ENCODE results near the gene COX11. TPM values are rescaled to one million over a fixed set of nuclear protein-coding genes. Genes with fewer than 3 reads are reported as not detected.
A peak's percentile ranks its signal among the peaks of the same experiment; 100 is the strongest.

Gene COX11
- 67.4 and 85.8 TPM in 2 replicates for polyA plus RNA-seq (2012; rRNA removed)
- 50.5 and 63.2 TPM in 2 replicates for polyA plus RNA-seq (2012; cell fraction: cytosol; rRNA removed)
- 59.2 and 97.9 TPM in 2 replicates for polyA plus RNA-seq (2012; cell fraction: nucleus; rRNA removed)

DNA sequence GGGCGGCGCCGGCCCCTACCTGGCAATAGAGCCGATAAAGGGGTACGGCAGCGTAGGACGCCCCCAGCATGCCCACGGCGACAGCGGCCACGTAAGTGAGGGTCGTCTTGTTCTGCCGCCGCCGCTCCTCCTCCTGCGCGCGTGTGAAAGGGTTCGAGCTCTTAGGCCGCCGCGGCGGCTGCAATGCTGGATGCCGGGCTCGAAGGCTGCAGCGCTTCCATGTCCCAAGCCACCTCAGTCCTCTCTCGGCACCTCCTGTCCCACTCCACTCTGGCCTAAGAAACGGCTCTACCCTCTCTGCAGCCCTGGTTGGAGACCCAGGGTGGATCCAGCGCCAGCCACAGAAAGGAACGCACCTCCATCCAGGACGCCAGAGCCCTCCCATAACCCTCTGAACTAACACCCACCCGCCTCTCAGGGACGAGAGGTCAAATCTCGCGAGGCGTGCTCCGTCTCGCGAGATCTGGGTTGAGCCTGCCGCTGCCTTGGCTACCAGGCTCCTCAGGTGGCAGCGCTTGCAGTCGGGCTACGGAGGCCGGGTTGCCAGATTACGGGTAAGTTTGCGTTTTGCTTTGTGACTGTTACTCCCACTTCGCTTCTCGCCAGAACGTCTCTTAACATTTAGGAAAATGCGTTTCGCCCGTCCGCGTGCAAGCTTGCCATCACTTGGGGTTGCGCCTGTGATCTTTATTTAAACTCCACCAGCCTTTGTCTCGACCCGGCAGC, at the start of gene COX11, which contains the start of gene STXBP4:
TSS of gene COX11 (minus strand) at position 393 of the 726 bp plus-strand sequence. CDS start at position 385, 8 bp downstream.
TSS of gene STXBP4 (plus strand) at position 504 of the 726 bp plus-strand sequence. CDS start 17,455 bp downstream, outside the sequence.
- CTCF ChIA-PET, result interaction anchor here (1.0 to 2.3 kb wide), 6 partner anchors 24 to 546 kb away, joined by 3 to 7 read pairs (median 4); no protein-coding TSS in a partner anchor
- H3K27ac ChIP-seq (ENCODE audit: low read depth in 2 of 2, low read length in 1 of 2), result peak within 1 kb of the TSS; percentile 75 to 97
- POLR2A ChIA-PET, result interaction anchor here (0.6 to 1.2 kb wide), 2 partner anchors 19 to 42 kb away, joined by 3 read pairs; no protein-coding TSS in a partner anchor
- peak within 1 kb of the TSS; percentile 93 to 99 for H3K4me3 ChIP-seq (ENCODE audit: low read depth in 2 of 2, low read length in 1 of 2)
- H3K4me1 ChIP-seq (ENCODE audit: control insufficient read depth in 1 of 2, insufficient read depth in 2 of 2, low read depth in 1 of 2, low read length in 1 of 2), result peaks cover 0 to 29% of the 10 kb centered on the region in 2 experiments; a peak in 2 of 4 replicates
- H3K4me2 ChIP-seq, result peak within 1 kb of the TSS; percentile 90
- WGBS (ENCODE audit: low lambda C conversion rate), result under 1% methylated on average over 56 of the region's 57 CpGs
- H3K27me3 ChIP-seq (ENCODE audit: insufficient read depth), result no peaks in the 10 kb centered on the region
- peaks cover 72% of the 10 kb centered on the region for H3K79me2 ChIP-seq (ENCODE audit: insufficient read depth)
- no peaks in the 10 kb centered on the region for H4K20me1 ChIP-seq (ENCODE audit: insufficient read depth)
- no peaks in the 10 kb centered on the region for H3K9me3 ChIP-seq
- peak within 1 kb of the TSS; percentile 87 for H3K9ac ChIP-seq
- no peaks in the 10 kb centered on the region for H3K9me2 ChIP-seq
- H3K36me3 ChIP-seq (replicated peaks in 1 of 2; ENCODE audit: control insufficient read depth in 1 of 2, insufficient read depth in 2 of 2, low read length in 1 of 2), result peaks cover 25% of the 10 kb centered on the region in 2 experiments
- DNase-seq, result peak; percentile 97
- peaks cover 9% of the 10 kb centered on the region for H3F3A ChIP-seq (replicated peaks; ENCODE audit: insufficient read depth)
- H2AFZ ChIP-seq (ENCODE audit: low read depth), result peak within 1 kb of the TSS; percentile 97
- TF ChIP-seq EZH2phosphoT487 (IDR thresholded peaks at IDR 0.05; ENCODE audit: borderline replicate concordance, low read depth) (no peak), SIN3A (IDR thresholded peaks at IDR 0.05; ENCODE audit: borderline replicate concordance, low read depth, low read length) (peak; percentile 100), TAF1 (IDR thresholded peaks at IDR 0.05; ENCODE audit: borderline replicate concordance, low read depth, low read length) (peak; percentile 91), YY1 (IDR thresholded peaks at IDR 0.05; ENCODE audit: low read depth) (0 out of 2 replicates have a peak, but pooled peaks have one; percentile 40), ELF1 (IDR thresholded peaks at IDR 0.05) (peak; percentile 55), CHD2 (IDR thresholded peaks at IDR 0.05; ENCODE audit: low read length, partially characterized antibody) (peak; percentile 100), RFX5 (IDR thresholded peaks at IDR 0.05; ENCODE audit: low read length) (no peak), GATA2 (CRISPR knock-in tag; IDR thresholded peaks at IDR 0.05) (peak; percentile 52; the same call in 1 of the 2 replicates), FOXJ3 (CRISPR knock-in tag; IDR thresholded peaks at IDR 0.05) (no peak), MXI1 (IDR thresholded peaks at IDR 0.05; ENCODE audit: low read depth, low read length) (peak; percentile 75; the same call in 1 of the 2 replicates), RCOR1 (IDR thresholded peaks at IDR 0.05; ENCODE audit: low read length) (peak; percentile 80; the same call in 1 of the 2 replicates), POLR2AphosphoS5 (IDR thresholded peaks at IDR 0.05; ENCODE audit: low read depth, low read length) (peak; percentile 99), TCF12 (IDR thresholded peaks at IDR 0.05) (no peak; the same call in 1 of the 2 replicates), SMC3 (IDR thresholded peaks at IDR 0.05; ENCODE audit: low read depth, low read length) (0 out of 2 replicates have a peak, but pooled peaks have one; percentile 1)
- TF ChIP-seq, protein P1, sequence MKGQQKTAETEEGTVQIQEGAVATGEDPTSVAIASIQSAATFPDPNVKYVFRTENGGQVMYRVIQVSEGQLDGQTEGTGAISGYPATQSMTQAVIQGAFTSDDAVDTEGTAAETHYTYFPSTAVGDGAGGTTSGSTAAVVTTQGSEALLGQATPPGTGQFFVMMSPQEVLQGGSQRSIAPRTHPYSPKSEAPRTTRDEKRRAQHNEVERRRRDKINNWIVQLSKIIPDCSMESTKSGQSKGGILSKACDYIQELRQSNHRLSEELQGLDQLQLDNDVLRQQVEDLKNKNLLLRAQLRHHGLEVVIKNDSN (IDR thresholded peaks at IDR 0.05; ENCODE audit: borderline replicate concordance, low read depth), result 0 out of 2 replicates have a peak, but pooled peaks have one; percentile 17
- TF ChIP-seq, protein P2, sequence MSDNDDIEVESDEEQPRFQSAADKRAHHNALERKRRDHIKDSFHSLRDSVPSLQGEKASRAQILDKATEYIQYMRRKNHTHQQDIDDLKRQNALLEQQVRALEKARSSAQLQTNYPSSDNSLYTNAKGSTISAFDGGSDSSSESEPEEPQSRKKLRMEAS (IDR thresholded peaks at IDR 0.05; ENCODE audit: low read depth), result peak; percentile 67
- TF ChIP-seq, protein P3, sequence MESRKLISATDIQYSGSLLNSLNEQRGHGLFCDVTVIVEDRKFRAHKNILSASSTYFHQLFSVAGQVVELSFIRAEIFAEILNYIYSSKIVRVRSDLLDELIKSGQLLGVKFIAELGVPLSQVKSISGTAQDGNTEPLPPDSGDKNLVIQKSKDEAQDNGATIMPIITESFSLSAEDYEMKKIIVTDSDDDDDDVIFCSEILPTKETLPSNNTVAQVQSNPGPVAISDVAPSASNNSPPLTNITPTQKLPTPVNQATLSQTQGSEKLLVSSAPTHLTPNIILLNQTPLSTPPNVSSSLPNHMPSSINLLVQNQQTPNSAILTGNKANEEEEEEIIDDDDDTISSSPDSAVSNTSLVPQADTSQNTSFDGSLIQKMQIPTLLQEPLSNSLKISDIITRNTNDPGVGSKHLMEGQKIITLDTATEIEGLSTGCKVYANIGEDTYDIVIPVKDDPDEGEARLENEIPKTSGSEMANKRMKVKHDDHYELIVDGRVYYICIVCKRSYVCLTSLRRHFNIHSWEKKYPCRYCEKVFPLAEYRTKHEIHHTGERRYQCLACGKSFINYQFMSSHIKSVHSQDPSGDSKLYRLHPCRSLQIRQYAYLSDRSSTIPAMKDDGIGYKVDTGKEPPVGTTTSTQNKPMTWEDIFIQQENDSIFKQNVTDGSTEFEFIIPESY (IDR thresholded peaks at IDR 0.05; ENCODE audit: borderline replicate concordance, low read depth), result peak; percentile 100
- TF ChIP-seq, protein P4, sequence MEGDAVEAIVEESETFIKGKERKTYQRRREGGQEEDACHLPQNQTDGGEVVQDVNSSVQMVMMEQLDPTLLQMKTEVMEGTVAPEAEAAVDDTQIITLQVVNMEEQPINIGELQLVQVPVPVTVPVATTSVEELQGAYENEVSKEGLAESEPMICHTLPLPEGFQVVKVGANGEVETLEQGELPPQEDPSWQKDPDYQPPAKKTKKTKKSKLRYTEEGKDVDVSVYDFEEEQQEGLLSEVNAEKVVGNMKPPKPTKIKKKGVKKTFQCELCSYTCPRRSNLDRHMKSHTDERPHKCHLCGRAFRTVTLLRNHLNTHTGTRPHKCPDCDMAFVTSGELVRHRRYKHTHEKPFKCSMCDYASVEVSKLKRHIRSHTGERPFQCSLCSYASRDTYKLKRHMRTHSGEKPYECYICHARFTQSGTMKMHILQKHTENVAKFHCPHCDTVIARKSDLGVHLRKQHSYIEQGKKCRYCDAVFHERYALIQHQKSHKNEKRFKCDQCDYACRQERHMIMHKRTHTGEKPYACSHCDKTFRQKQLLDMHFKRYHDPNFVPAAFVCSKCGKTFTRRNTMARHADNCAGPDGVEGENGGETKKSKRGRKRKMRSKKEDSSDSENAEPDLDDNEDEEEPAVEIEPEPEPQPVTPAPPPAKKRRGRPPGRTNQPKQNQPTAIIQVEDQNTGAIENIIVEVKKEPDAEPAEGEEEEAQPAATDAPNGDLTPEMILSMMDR (IDR thresholded peaks at IDR 0.05), result peak; percentile 64

Data from SK-N-SH (cell line).